Kidney (tissue), 14 donors: ENCODE measurements around the gene LSM5. TPM values are rescaled to one million over a fixed set of nuclear protein-coding genes. Genes with fewer than 3 reads are reported as not detected.
"Not testable (repeated sequence)": the region's sequence is repeated elsewhere in the genome, so short reads cannot be mapped to it uniquely, and the experiment has no call there.

Source experiments
- DNase-seq, 5 donors: peaks; one replicate each; pipeline ENCODE4 v3.0.0-alpha.2; 2013 to 2020
- FAIRE-seq: peaks from 2 replicates; lab custom pipeline; 2012; peaks lifted over from hg19 to GRCh38; lab: Jason Lieb, UNC
- H3K27ac ChIP-seq, 2 donors: one replicate each; pipeline ENCODE4 v1.7.0; 2013; ENCODE audit warnings: low read depth in 2 of 2, low read length in 2 of 2, inconsistent platforms in 1 of 2
- H3K27me3 ChIP-seq: one replicate; pipeline ENCODE4 v1.7.1; 2013; ENCODE audit warnings: low read length, inconsistent platforms; ENCODE audit not compliant: control insufficient read depth, insufficient read depth
- H3K36me3 ChIP-seq, 3 donors: one replicate each; pipeline versions ENCODE4 v1.7.0 to v1.7.1; 2013; ENCODE audit warnings: low read length in 3 of 3, control low read depth in 1 of 3, inconsistent platforms in 1 of 3; ENCODE audit not compliant: insufficient read depth in 3 of 3, control insufficient read depth in 2 of 3
- H3K4me1 ChIP-seq, 3 donors: one replicate each; pipeline versions ENCODE4 v1.7.0 to v1.7.1; 2013; ENCODE audit warnings: low read length in 3 of 3, inconsistent platforms in 1 of 3, low read depth in 1 of 3; ENCODE audit not compliant: control insufficient read depth in 2 of 3, insufficient read depth in 2 of 3
- H3K4me3 ChIP-seq, 3 donors: one replicate each; pipeline versions ENCODE4 v1.7.0 to v1.8.1; 2013; ENCODE audit warnings: low read length in 3 of 3, control low read depth in 1 of 3, inconsistent platforms in 1 of 3
- H3K9ac ChIP-seq, 3 donors: one replicate each; pipeline versions ENCODE4 v1.7.0 to v1.7.1; 2013; ENCODE audit warnings: low read length in 3 of 3, control low read depth in 1 of 3, inconsistent platforms in 1 of 3
- H3K9me3 ChIP-seq, 3 donors: one replicate each; pipeline versions ENCODE4 v1.7.0 to v1.7.1; 2013; ENCODE audit warnings: low read length in 3 of 3, control low read depth in 1 of 3, inconsistent platforms in 1 of 3; ENCODE audit not compliant: control insufficient read depth in 2 of 3, insufficient read depth in 1 of 3
- CTCF ChIP-seq: IDR thresholded peaks from 3 replicates; pipeline ENCODE4 v1.5.1; 2012; ENCODE audit warnings: mild to moderate bottlenecking, moderate library complexity, borderline replicate concordance; ENCODE audit not compliant: insufficient read depth; ENCODE audit errors: extremely low read depth
- intact Hi-C: fragments of 100-400 bp; cut with DNase I; formaldehyde crosslinking; loops from one replicate; pipeline ENCODE4 v1.11.1; 2022
- polyA plus RNA-seq: library from polyadenylated mRNA; stranded (reverse); fragments of 350-450 nt; fragmentation: Illumina TruSeq; extraction: RNeasy Lipid Tissue Mini Kit (QIAGEN cat#74804); gene quantifications from one replicate; pipeline ENCODE4 v1.2.3, GENCODE V29; 2014; ENCODE audit warnings: low read depth, low replicate concordance; ENCODE audit not compliant: insufficient read depth
- total RNA-seq: library from RNA; stranded (reverse); fragmentation: NEBNext Ultra II Directional; extraction: Animal tissue kit (Norgen Biotek cat#: 25700); gene quantifications from one replicate; pipeline ENCODE4 v1.2.1, GENCODE V29; 2021
- donor health status: control.
- donor health status: control.
- donor health status: control.
- donor health status: control.
- donor health status: control.
- donor health status: DM: yes; HTN: yes; CAD: no.
- donor health status: Normal renal cell carcinoma (clear cell type).

The LSM5 gene
- total and polyA plus RNA-seq, 2 donors from 2014 or later, result 35.6 to 69.4 TPM

DNA sequence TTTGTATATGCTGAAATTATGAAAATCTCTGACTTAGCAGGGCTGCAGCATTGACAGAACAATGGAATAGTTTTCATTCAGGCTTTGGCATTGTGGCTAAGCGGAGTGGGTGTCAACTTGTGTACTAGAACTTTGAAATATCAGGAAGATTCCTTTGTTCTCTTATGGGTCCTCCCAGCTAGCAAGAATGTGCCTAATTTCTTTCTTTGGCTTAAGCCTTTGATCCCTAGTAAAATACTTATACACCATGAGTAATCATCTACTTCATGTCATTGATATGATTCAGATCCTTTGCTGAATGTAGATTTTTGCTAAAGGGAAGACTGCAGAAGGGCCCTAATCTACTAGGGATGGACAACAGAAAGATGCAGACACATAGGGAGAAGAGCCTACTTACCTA is 11.3 kb upstream of the LSM5 start:
- Histone ChIP-seq H3K9ac (no peak overlapping the region), H3K9me3 (no peaks in the 10 kb centered on the region), H3K4me3 (no peak overlapping the region), H3K27me3 (no peaks in the 10 kb centered on the region), H3K27ac (no peak overlapping the region), H3K4me1 (peaks cover 0 to 4% (median 0%) of the 10 kb centered on the region in 3 donors), H3K36me3 (no peaks in the 10 kb centered on the region)
- FAIRE-seq (no peak), DNase-seq (no peak)
- intact Hi-C loops, result loop anchor here (10.0 kb wide), 1 partner anchor 83 kb away; no protein-coding TSS in a partner anchor
- TF ChIP-seq CTCF, result no peak

DNA sequence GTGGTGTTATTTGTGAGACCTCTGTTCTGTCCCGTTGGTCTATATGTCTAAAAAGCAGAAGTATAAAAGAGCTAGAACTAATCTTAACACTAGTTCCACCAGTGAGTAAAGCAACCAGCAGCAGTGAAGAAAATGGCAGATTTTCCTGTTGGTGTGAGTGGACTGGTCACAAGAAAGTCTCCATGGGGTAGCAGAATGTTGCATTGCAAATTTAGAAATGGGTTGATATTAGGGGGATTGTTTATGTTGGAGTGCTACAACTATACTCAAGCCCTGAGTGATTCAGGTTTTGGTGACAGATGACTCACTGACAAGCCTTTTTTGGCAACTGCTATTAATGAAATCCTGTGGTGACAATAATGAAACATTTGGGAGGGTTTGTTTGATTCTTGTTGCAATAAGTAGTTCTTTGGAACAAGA is 10.8 kb upstream of the LSM5 start:
- no peaks in the 10 kb centered on the region for H3K36me3 ChIP-seq
- H3K9ac ChIP-seq, result no peak overlapping the region
- FAIRE-seq (no peak), DNase-seq (no peak)
- no peaks in the 10 kb centered on the region for H3K27me3 ChIP-seq
- no peak overlapping the region for H3K4me3 ChIP-seq
- intact Hi-C loops, result loop anchor here (10.0 kb wide), 1 partner anchor 84 kb away; no protein-coding TSS in a partner anchor
- peaks cover 0 to 4% (median 0%) of the 10 kb centered on the region in 3 donors for H3K4me1 ChIP-seq
- TF ChIP-seq CTCF, result no peak
- no peaks in the 10 kb centered on the region for H3K9me3 ChIP-seq
- H3K27ac ChIP-seq, result no peak overlapping the region

DNA sequence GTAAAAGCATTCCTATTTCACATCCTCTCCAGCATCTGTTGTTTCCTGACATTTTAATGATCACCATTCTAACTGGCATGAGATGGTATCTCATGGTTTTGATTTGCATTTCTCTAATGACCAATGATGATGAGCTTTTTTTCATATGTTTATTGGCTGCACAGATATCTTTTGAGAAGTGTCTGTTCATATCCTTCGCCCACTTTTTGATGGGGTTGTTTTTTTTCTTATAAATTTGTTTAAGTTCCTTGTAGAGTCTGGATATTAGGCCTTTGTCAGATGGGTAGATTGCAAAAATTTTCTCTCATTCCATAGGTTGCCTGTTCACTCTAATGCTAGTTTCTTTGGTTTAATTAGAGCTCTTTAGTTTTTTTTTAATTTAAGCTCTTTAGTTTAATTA is 10.0 kb upstream of the LSM5 start:
- H3K36me3 ChIP-seq, FAIRE-seq, H3K27ac ChIP-seq, H3K4me3 ChIP-seq, H3K27me3 ChIP-seq, DNase-seq, H3K9me3 ChIP-seq, H3K9ac ChIP-seq, H3K4me1 ChIP-seq: not testable (repeated sequence)
- intact Hi-C loops, result loop anchor here (10.0 kb wide), 1 partner anchor 85 kb away; no protein-coding TSS in a partner anchor

DNA sequence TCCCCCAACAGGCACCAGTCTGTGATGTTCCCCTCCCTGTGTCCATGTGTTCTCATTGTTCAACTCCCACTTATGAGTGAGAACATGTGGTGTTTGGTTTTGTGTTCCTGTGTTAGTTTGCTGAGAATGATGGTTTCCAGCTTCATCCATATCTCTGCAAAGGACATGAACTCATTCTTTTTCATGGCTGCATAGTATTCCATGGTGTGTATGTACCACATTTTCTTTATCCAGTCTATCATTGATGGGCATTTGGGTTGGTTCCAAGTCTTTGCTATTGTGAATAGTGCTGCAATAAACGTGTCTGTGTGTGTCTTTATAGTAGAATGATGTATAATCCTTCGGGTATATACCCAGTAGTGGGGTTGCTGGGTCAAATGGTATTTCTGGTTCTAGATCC is 9.6 kb upstream of the LSM5 start:
- not testable (repeated sequence) for H3K27ac ChIP-seq, H3K27me3 ChIP-seq, H3K9ac ChIP-seq, H3K9me3 ChIP-seq, FAIRE-seq, H3K4me3 ChIP-seq, H3K36me3 ChIP-seq, H3K4me1 ChIP-seq, DNase-seq
- intact Hi-C loops, result loop anchor here (10.0 kb wide), 1 partner anchor 85 kb away; no protein-coding TSS in a partner anchor
